ENCODE results near the gene SNX33. TPM values are rescaled to one million over a fixed set of nuclear protein-coding genes. Genes with fewer than 3 reads are reported as not detected.
"Not testable (repeated sequence)": the region's sequence is repeated elsewhere in the genome, so short reads cannot be mapped to it uniquely, and the experiment has no call there.

SNX33 gene
- 25.6 and 27.3 TPM in 2 replicates for total RNA-seq (2014; rRNA removed; shearing (Covaris generic))

GRCh38 chr15:75647370-75648155 lies at the start of gene SNX33:
Gene SNX33 (plus strand): TSS chr15:75647912. CDS start chr15:75649103, 1,191 bp downstream.
- peak; percentile 84 for DNase-seq (ENCODE audit: low spot score)

- DNase-seq (ENCODE audit: low spot score), result no peak
These were observed 49.4 kb upstream of the SNX33 start for GRCh38 chr15:75598361-75598760.

GRCh38 chr15:75599401-75599800 lies 48.3 kb upstream of the SNX33 start:
- no peak for DNase-seq (ENCODE audit: low spot score)

- DNase-seq (ENCODE audit: low spot score), result no peak
These were observed 41.7 kb upstream of the SNX33 start for GRCh38 chr15:75606026-75606425.

GRCh38 chr15:75606711-75607699 lies 40.7 kb upstream of the SNX33 start:
- DNase-seq (ENCODE audit: low spot score), result no peak

GRCh38 chr15:75616766-75617165 lies 30.9 kb upstream of the SNX33 start:
- DNase-seq (ENCODE audit: low spot score), result no peak

GRCh38 chr15:75620058-75620820 lies 27.5 kb upstream of the SNX33 start:
- DNase-seq (ENCODE audit: low spot score), result no peak

GRCh38 chr15:75620841-75621391 lies 26.8 kb upstream of the SNX33 start:
- DNase-seq (ENCODE audit: low spot score), result no peak

- DNase-seq (ENCODE audit: low spot score), result no peak
These were observed 25.2 kb upstream of the SNX33 start for GRCh38 chr15:75622505-75622904.

- peak; percentile 96 for DNase-seq (ENCODE audit: low spot score)
These were observed 22.0 kb upstream of the SNX33 start, which contains the start of gene SNUPN for GRCh38 chr15:75625542-75626347. Gene SNUPN (minus strand): TSS chr15:75625725. CDS start chr15:75621051, 4,674 bp downstream.

- DNase-seq (ENCODE audit: low spot score), result no peak
These were observed 15.8 kb upstream of the SNX33 start for GRCh38 chr15:75631935-75632334.

GRCh38 chr15:75633922-75634321 lies 13.8 kb upstream of the SNX33 start:
- DNase-seq (ENCODE audit: low spot score), result not testable (repeated sequence)

- no peak for DNase-seq (ENCODE audit: low spot score)
These were observed 11.7 kb upstream of the SNX33 start for GRCh38 chr15:75636026-75636425.

- DNase-seq (ENCODE audit: low spot score), result no peak
These were observed 10.3 kb upstream of the SNX33 start for GRCh38 chr15:75637245-75638009.

GRCh38 chr15:75639191-75639708 lies 8.5 kb upstream of the SNX33 start:
- peak; percentile 58 for DNase-seq (ENCODE audit: low spot score)

GRCh38 chr15:75639709-75640482 lies 7.8 kb upstream of the SNX33 start, which contains the start of gene IMP3:
Gene IMP3 (minus strand): TSS chr15:75640224. CDS start chr15:75640168, 56 bp downstream.
- DNase-seq (ENCODE audit: low spot score), result peak; percentile 99

GRCh38 chr15:75640483-75641178 lies 7.1 kb upstream of the SNX33 start:
- DNase-seq (ENCODE audit: low spot score), result no peak

GRCh38 chr15:75641179-75641503 lies 6.6 kb upstream of the SNX33 start:
- DNase-seq (ENCODE audit: low spot score), result no peak

All from HT-29 (cell line).